Measurements from ENCODE around the gene PNPLA3.

Gene PNPLA3

DNA sequence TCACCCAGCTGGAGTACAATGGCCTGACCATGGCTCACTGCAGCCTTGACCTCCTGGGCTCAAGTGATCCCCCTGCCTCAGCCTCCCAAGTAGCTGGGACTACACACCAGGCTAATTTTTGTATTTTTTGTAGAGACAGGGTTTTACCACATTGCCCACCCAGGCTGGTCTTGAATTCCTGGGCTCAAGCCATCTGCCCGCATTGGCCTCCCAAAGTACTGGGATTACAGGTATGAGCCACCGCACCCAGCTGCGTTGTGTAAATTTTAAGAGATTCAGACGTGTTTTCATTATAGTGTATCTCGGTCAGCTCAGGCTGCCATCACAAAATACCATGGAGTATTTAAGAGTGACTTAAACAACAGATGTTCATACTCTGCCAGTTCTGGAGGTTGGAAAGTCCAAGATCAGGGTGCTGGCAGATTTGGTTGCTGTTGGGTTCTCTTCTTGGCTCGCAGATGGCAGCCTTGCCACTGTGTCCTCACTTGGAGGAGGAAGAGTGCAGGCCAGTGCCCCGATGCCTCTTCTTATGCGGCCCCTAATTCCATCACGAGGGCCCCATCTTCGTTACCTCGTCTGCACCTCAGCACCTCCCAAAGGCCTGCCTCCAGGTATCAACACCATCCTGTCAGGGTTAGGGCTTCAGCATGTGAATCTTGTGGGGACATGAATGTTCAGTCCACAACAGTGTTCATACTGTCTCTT, 67.9 kb downstream of the PNPLA3 start:
- Histone ChIP-seq H3K27ac (no peak overlapping the region), H3K27me3 (no peaks in the 10 kb centered on the region), H3K4me3 (ENCODE audit: low read depth in 1 of 2, low read length in 1 of 2) (no peak overlapping the region), H3K4me1 (ENCODE audit: control insufficient read depth in 1 of 2, insufficient read depth in 1 of 2, low read depth in 1 of 2, low read length in 1 of 2) (peaks cover 11 to 13% of the 10 kb centered on the region in 2 experiments), H3K36me3 (peaks cover 56% of the 10 kb centered on the region), H3K9me3 (no peaks in the 10 kb centered on the region)
- TF ChIP-seq, protein P1, sequence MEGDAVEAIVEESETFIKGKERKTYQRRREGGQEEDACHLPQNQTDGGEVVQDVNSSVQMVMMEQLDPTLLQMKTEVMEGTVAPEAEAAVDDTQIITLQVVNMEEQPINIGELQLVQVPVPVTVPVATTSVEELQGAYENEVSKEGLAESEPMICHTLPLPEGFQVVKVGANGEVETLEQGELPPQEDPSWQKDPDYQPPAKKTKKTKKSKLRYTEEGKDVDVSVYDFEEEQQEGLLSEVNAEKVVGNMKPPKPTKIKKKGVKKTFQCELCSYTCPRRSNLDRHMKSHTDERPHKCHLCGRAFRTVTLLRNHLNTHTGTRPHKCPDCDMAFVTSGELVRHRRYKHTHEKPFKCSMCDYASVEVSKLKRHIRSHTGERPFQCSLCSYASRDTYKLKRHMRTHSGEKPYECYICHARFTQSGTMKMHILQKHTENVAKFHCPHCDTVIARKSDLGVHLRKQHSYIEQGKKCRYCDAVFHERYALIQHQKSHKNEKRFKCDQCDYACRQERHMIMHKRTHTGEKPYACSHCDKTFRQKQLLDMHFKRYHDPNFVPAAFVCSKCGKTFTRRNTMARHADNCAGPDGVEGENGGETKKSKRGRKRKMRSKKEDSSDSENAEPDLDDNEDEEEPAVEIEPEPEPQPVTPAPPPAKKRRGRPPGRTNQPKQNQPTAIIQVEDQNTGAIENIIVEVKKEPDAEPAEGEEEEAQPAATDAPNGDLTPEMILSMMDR (IDR thresholded peaks at IDR 0.05): no peak

DNA sequence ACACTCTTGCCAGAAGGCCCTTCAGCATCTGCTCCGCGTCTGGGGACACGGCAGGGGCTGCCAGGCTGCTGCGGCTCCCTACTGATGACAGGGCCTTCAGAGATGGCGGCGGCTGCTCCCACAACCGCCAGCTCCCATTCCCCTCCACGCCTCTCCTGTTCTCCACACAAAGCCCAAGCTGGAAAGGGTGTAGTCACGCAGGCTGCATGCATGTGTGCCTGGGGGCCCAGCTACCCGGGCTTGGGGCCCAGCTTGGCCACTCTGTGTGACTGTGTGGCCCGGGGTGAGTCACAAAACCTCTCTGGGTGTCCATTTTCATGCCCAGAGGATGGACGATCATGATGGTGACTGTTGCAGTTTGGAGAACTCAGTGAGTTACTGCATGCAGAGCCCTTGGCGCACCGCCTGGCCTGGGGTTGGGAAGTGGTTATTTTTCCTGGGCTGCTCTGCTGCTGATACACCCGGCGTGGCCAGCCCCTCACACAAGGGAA, 68.8 kb downstream of the PNPLA3 start:
- Histone ChIP-seq H3K36me3 (peaks cover 47% of the 10 kb centered on the region), H3K27ac (no peak overlapping the region), H3K4me3 (ENCODE audit: low read depth in 1 of 2, low read length in 1 of 2) (no peak overlapping the region), H3K9me3 (no peaks in the 10 kb centered on the region), H3K27me3 (no peaks in the 10 kb centered on the region), H3K4me1 (ENCODE audit: control insufficient read depth in 1 of 2, insufficient read depth in 1 of 2, low read depth in 1 of 2, low read length in 1 of 2) (peaks cover 11 to 13% of the 10 kb centered on the region in 2 experiments)
- TF ChIP-seq, protein P1 (IDR thresholded peaks at IDR 0.05): no peak

DNA sequence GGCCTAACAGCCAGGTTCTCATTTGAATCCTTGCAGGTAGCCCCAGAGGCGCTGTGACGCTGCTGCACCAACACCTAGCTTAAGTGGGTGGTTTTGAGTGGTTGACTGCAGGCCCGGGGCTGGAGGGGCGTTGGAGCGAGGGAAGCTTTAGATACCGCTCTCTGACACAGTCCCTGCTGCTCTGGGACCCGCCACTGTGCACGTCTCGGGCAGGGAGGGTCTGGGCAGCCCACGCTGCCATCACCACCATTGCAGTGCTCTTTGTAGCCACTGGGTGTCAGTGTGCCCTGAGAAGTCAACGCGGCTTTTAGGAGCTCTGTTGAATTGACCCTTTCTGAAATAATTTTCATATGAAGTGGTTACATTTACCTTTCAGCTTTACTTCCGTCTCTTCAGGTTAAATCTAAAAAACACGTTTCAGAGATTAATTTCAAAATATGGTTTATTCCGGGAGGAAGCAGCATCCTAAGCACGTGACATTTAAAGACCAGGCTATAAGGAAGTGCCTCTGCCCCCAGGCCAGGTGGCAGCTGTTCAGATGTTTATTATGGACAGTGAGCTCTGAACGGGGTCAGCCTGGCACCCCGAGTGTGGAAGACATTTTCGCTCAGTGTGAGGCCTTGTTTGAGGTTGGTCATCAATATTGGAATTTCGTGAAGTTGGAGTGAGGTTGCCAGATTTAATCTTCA, 69.6 kb downstream of the PNPLA3 start:
- H3K36me3 ChIP-seq: peaks cover 47% of the 10 kb centered on the region
- no peak overlapping the region for H3K27ac ChIP-seq
- no peaks in the 10 kb centered on the region for H3K27me3 ChIP-seq
- peaks cover 11 to 13% of the 10 kb centered on the region in 2 experiments for H3K4me1 ChIP-seq (ENCODE audit: control insufficient read depth in 1 of 2, insufficient read depth in 1 of 2, low read depth in 1 of 2, low read length in 1 of 2)
- H3K4me3 ChIP-seq (ENCODE audit: low read depth in 1 of 2, low read length in 1 of 2): no peak overlapping the region
- no peaks in the 10 kb centered on the region for H3K9me3 ChIP-seq
- TF ChIP-seq, protein P1 (IDR thresholded peaks at IDR 0.05): peak; percentile 92

DNA sequence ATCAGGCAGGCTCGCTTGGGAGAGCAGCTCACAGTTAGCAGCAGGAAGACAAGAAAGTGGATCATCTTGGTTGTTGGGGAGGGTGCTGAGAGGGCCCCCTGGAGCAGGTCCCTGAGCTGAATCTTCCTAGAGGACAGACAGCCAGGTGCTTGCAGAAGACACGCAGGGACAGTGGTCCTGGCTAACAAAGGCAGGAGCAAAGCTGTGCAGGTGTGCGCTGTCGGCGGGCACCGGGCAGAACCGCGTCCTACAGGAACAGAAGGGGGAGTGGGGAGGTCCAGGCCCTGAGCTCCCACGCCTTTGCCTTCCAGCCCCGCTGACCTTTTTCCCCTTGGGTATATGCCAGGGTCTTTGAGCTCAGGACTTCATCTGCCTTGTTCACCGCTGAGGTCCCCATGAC, 70.4 kb downstream of the PNPLA3 start:
- Histone ChIP-seq H3K27me3 (no peaks in the 10 kb centered on the region), H3K27ac (no peak overlapping the region), H3K36me3 (peaks cover 47% of the 10 kb centered on the region), H3K9me3 (no peaks in the 10 kb centered on the region), H3K4me1 (ENCODE audit: control insufficient read depth in 1 of 2, insufficient read depth in 1 of 2, low read depth in 1 of 2, low read length in 1 of 2) (peaks cover 11 to 13% of the 10 kb centered on the region in 2 experiments), H3K4me3 (ENCODE audit: low read depth in 1 of 2, low read length in 1 of 2) (no peak overlapping the region)
- TF ChIP-seq, protein P1 (IDR thresholded peaks at IDR 0.05): no peak

DNA sequence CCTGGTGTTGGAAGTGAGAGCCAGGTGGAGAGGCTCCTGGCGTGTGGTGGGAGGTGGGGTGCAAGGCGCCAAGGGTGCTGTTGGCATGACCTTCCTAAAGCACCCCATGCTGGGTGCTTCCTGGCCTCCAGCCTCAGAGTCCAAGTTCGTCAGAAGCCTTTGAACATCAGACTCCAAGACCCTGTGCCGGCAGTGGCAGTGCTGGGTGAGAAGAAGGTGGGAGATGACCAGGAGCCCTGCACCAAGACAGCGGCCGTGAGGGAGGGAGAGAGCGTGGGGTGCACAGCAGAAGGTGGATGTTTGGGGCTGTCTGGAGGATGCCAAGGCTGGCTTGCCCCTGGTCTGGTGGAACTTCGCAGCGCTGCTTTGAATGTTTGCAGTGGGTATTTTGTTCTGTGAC, 70.8 kb downstream of the PNPLA3 start:
- Histone ChIP-seq H3K27me3 (no peaks in the 10 kb centered on the region), H3K27ac (no peak overlapping the region), H3K36me3 (peaks cover 44% of the 10 kb centered on the region), H3K4me1 (ENCODE audit: control insufficient read depth in 1 of 2, insufficient read depth in 1 of 2, low read depth in 1 of 2, low read length in 1 of 2) (peaks cover 11 to 13% of the 10 kb centered on the region in 2 experiments), H3K9me3 (no peaks in the 10 kb centered on the region), H3K4me3 (ENCODE audit: low read depth in 1 of 2, low read length in 1 of 2) (no peak overlapping the region)
- TF ChIP-seq, protein P1 (IDR thresholded peaks at IDR 0.05): no peak
